GM12875 (cell line): Measurements from ENCODE around the gene FAM107B.

ENCODE experiments used
- H3K4me3 ChIP-seq: one replicate; pipeline ENCODE4 v1.5.1; 2011; ENCODE audit warnings: low read depth, low read length, control low read depth
- CTCF ChIP-seq: IDR thresholded peaks from 2 replicates; pipeline ENCODE4 v1.5.1; 2011; ENCODE audit warnings: low read depth, mild to moderate bottlenecking, control low read depth, inconsistent platforms, low read length, moderate library complexity, borderline replicate concordance; ENCODE audit not compliant: insufficient read depth

Gene FAM107B

GRCh38 chr10:14776546-14776945 lies 1.8 kb upstream of the FAM107B start:
- H3K4me3 ChIP-seq = no peak overlapping the region
- no peak for TF ChIP-seq CTCF

GRCh38 chr10:14775656-14776055 lies 959 bp upstream of the FAM107B start:
- TF ChIP-seq CTCF = no peak
- no peak overlapping the region for H3K4me3 ChIP-seq

GRCh38 chr10:14774214-14774580 lies 500 bp downstream of the FAM107B start:
- no peak overlapping the region for H3K4me3 ChIP-seq
- TF ChIP-seq CTCF = no peak

GRCh38 chr10:14773551-14774213 lies 1.0 kb downstream of the FAM107B start:
- no peak for TF ChIP-seq CTCF
- H3K4me3 ChIP-seq = no peak overlapping the region

- no peak overlapping the region for H3K4me3 ChIP-seq
- TF ChIP-seq CTCF = no peak
Observed at GRCh38 chr10:14772399-14772798, 2.3 kb downstream of the FAM107B start.

- H3K4me3 ChIP-seq = no peak overlapping the region
- no peak for TF ChIP-seq CTCF
Observed at GRCh38 chr10:14770927-14771326, 3.8 kb downstream of the FAM107B start.

GRCh38 chr10:14761372-14761771 lies 13.3 kb downstream of the FAM107B start:
- no peak for TF ChIP-seq CTCF
- no peak overlapping the region for H3K4me3 ChIP-seq
